Panc1 (cell line): ENCODE measurements around the gene ZNF543. TPM values are rescaled to one million over a fixed set of nuclear protein-coding genes. Genes with fewer than 3 reads are reported as not detected.

Experiments used
- ATAC-seq: fragments of 200-7000 bp; cut with Tn5 transposase; 2 replicates; pipeline ENCODE4 v1.9.1; 2020; ENCODE audit warnings: mild to moderate bottlenecking, moderate library complexity
- BruUV-seq: library from RNA; stranded (reverse); fragments of 400-500 nt; replicated peaks from 2 replicates; lab custom pipeline; 2021; lab: Mats Ljungman, UMichigan
- CTCF ChIA-PET: fragments of 300-600 bp; sonication (Branson Sonifier 250); formaldehyde crosslinking; loops from one replicate; lab custom pipeline; 2022; ENCODE audit warnings: antibody characterized with exemption; lab: Charles Lee
- POLR2A ChIA-PET: fragments of 300-600 bp; sonication (Branson Sonifier 250); formaldehyde crosslinking; loops from one replicate; lab custom pipeline; 2022; ENCODE audit warnings: antibody characterized with exemption; lab: Charles Lee
- DNase-seq: peaks from one replicate; pipeline ENCODE4 v3.0.0-alpha.2; 2010; ENCODE audit warnings: low read depth, low spot score
- H3K27ac ChIP-seq: 2 replicates; pipeline ENCODE4 v1.5.1; 2011; ENCODE audit warnings: mild to moderate bottlenecking, low read length, inconsistent platforms
- H3K27me3 ChIP-seq: fragments of 200-500 bp; sonication (Bioruptor generic); 2 replicates; pipeline ENCODE4 v1.6.0; 2014; ENCODE audit warnings: low read length, inconsistent platforms; ENCODE audit not compliant: control insufficient read depth, insufficient read depth
- H3K36me3 ChIP-seq: fragments of 200-500 bp; sonication (Bioruptor generic); 2 replicates; pipeline ENCODE4 v1.5.1; 2014; ENCODE audit warnings: inconsistent platforms, mild to moderate bottlenecking, low read length, moderate library complexity; ENCODE audit not compliant: control insufficient read depth, insufficient read depth
- H3K4me1 ChIP-seq: 2 replicates; pipeline ENCODE4 v1.5.1; 2011; ENCODE audit warnings: inconsistent platforms, mild to moderate bottlenecking, low read length, moderate library complexity; ENCODE audit not compliant: control insufficient read depth, insufficient read depth
- H3K4me3 ChIP-seq, 2 experiments: 2 replicates each; pipeline ENCODE4 v1.5.1; 2011 to 2012; ENCODE audit warnings: low read depth in 2 of 2, low read length in 2 of 2, mild to moderate bottlenecking in 2 of 2, inconsistent platforms in 1 of 2, moderate library complexity in 1 of 2
- H3K9me3 ChIP-seq: fragments of 200-500 bp; sonication (Bioruptor generic); 2 replicates; pipeline ENCODE4 v1.5.1; 2014; ENCODE audit warnings: low read depth, mild to moderate bottlenecking, inconsistent platforms, low read length, moderate library complexity; ENCODE audit not compliant: control insufficient read depth, insufficient read depth
- POLR2AphosphoS5 ChIP-seq: IDR thresholded peaks from 2 replicates; pipeline ENCODE4 v1.6.1; 2012; ENCODE audit warnings: mild to moderate bottlenecking, low read depth, low read length, moderate library complexity
- SIN3A ChIP-seq: IDR thresholded peaks from 2 replicates; pipeline ENCODE4 v1.6.1; 2012; ENCODE audit warnings: low read depth, mild to moderate bottlenecking, low read length, moderate library complexity, borderline replicate concordance; ENCODE audit not compliant: insufficient read depth
- TCF7L2 ChIP-seq: IDR thresholded peaks from 2 replicates; pipeline ENCODE4 v1.6.1; 2011; ENCODE audit warnings: mild to moderate bottlenecking, low read depth, low read length, inconsistent platforms
- in situ Hi-C: cut with HindIII; loops from 2 replicates; pipeline ENCODE4 v1.10.0; 2016; ENCODE audit warnings: low sequenced_read_pairs, low pct_unique_long_range_greater_than_20kb
- intact Hi-C: fragments of 100-400 bp; cut with micrococcal nuclease; formaldehyde crosslinking; loops from one replicate; pipeline ENCODE4 v1.10.0; 2022; ENCODE audit not compliant: unreplicated experiment
- total RNA-seq: library from RNA; stranded (reverse); gene quantifications from one replicate; pipeline ENCODE4 v1.2.1, GENCODE V29; 2021; ENCODE audit not compliant: unreplicated experiment
- TF ChIP-seq, protein P1 (sequence below): fragments of 450-650 bp; IDR thresholded peaks from 2 replicates; pipeline ENCODE4 v1.5.1; 2017; ENCODE audit warnings: mild to moderate bottlenecking
- TF ChIP-seq, protein P2 (sequence below), 2 experiments: IDR thresholded peaks; 2 replicates each; pipeline ENCODE4 v1.6.1; 2011 to 2012; ENCODE audit warnings: low read depth in 2 of 2, control low read depth in 1 of 2, low read length in 1 of 2, mild to moderate bottlenecking in 1 of 2, moderate library complexity in 1 of 2; ENCODE audit not compliant: insufficient read depth in 1 of 2

The ZNF543 gene
- total RNA-seq, 1 experiment from 2014 or later, result 10.8 TPM

- DNase-seq, result no peak
- Histone ChIP-seq H3K4me1 (no peaks in the 10 kb centered on the region), H3K4me3 (no peak overlapping the region), H3K36me3 (no peaks in the 10 kb centered on the region), H3K9me3 (no peaks in the 10 kb centered on the region), H3K27me3 (no peaks in the 10 kb centered on the region), H3K27ac (no peak overlapping the region)
- POLR2A ChIA-PET, result no interaction called here
- no TSS peak for BruUV-seq
- no peak for ATAC-seq
- in situ Hi-C loops, result no loop called here
- intact Hi-C loops, result no loop called here
- CTCF ChIA-PET, result no interaction called here
- TF ChIP-seq, protein P1, sequence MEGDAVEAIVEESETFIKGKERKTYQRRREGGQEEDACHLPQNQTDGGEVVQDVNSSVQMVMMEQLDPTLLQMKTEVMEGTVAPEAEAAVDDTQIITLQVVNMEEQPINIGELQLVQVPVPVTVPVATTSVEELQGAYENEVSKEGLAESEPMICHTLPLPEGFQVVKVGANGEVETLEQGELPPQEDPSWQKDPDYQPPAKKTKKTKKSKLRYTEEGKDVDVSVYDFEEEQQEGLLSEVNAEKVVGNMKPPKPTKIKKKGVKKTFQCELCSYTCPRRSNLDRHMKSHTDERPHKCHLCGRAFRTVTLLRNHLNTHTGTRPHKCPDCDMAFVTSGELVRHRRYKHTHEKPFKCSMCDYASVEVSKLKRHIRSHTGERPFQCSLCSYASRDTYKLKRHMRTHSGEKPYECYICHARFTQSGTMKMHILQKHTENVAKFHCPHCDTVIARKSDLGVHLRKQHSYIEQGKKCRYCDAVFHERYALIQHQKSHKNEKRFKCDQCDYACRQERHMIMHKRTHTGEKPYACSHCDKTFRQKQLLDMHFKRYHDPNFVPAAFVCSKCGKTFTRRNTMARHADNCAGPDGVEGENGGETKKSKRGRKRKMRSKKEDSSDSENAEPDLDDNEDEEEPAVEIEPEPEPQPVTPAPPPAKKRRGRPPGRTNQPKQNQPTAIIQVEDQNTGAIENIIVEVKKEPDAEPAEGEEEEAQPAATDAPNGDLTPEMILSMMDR, result no peak
- TF ChIP-seq POLR2AphosphoS5, result no peak
- TF ChIP-seq, protein P2, sequence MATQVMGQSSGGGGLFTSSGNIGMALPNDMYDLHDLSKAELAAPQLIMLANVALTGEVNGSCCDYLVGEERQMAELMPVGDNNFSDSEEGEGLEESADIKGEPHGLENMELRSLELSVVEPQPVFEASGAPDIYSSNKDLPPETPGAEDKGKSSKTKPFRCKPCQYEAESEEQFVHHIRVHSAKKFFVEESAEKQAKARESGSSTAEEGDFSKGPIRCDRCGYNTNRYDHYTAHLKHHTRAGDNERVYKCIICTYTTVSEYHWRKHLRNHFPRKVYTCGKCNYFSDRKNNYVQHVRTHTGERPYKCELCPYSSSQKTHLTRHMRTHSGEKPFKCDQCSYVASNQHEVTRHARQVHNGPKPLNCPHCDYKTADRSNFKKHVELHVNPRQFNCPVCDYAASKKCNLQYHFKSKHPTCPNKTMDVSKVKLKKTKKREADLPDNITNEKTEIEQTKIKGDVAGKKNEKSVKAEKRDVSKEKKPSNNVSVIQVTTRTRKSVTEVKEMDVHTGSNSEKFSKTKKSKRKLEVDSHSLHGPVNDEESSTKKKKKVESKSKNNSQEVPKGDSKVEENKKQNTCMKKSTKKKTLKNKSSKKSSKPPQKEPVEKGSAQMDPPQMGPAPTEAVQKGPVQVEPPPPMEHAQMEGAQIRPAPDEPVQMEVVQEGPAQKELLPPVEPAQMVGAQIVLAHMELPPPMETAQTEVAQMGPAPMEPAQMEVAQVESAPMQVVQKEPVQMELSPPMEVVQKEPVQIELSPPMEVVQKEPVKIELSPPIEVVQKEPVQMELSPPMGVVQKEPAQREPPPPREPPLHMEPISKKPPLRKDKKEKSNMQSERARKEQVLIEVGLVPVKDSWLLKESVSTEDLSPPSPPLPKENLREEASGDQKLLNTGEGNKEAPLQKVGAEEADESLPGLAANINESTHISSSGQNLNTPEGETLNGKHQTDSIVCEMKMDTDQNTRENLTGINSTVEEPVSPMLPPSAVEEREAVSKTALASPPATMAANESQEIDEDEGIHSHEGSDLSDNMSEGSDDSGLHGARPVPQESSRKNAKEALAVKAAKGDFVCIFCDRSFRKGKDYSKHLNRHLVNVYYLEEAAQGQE (IDR thresholded peaks at IDR 0.05; ENCODE audit: insufficient read depth in 1 of 2, low read depth in 2 of 2, low read length in 1 of 2), result no peak
Observed at GRCh38 chr19:57338877-57339276, 18.6 kb downstream of the ZNF543 start.

- CTCF ChIA-PET, result no interaction called here
- DNase-seq (no peak), ATAC-seq (no peak)
- TF ChIP-seq POLR2AphosphoS5 (no peak), TCF7L2 (no peak), SIN3A (no peak)
- TF ChIP-seq, protein P2 (IDR thresholded peaks at IDR 0.05; ENCODE audit: insufficient read depth in 1 of 2, low read depth in 2 of 2, low read length in 1 of 2), result no peak
- TF ChIP-seq, protein P1, result no peak
- no peaks in the 10 kb centered on the region for H3K36me3 ChIP-seq
- in situ Hi-C loops (no loop called here), intact Hi-C loops (no loop called here)
- POLR2A ChIA-PET, result no interaction called here
- no peaks in the 10 kb centered on the region for H3K4me1 ChIP-seq
- no peak overlapping the region for H3K4me3 ChIP-seq
- BruUV-seq, result no TSS peak
- H3K27me3 ChIP-seq, result no peaks in the 10 kb centered on the region
- no peaks in the 10 kb centered on the region for H3K9me3 ChIP-seq
- H3K27ac ChIP-seq, result no peak overlapping the region
Observed at GRCh38 chr19:57342582-57342981, 22.3 kb downstream of the ZNF543 start.
